Brain microvascular endothelial cell (primary cell): Measurements from ENCODE around the gene NUDT3.
A peak's percentile ranks its signal among the peaks of the same experiment; 100 is the strongest.

Experiments
- DNase-seq: peaks from one replicate; pipeline ENCODE4 v3.0.0-alpha.2; 2020
- H3K27ac ChIP-seq: fragments of 250-450 bp; sonication (Bioruptor Pico); 2 replicates; pipeline ENCODE4 v1.5.1; 2020; ENCODE audit warnings: mild to moderate bottlenecking, moderate library complexity
- H3K27me3 ChIP-seq: fragments of 250-450 bp; sonication (Bioruptor Pico); replicated peaks from 2 replicates; pipeline ENCODE4 v1.5.1; 2020; ENCODE audit warnings: mild to moderate bottlenecking
- H3K36me3 ChIP-seq: fragments of 250-450 bp; sonication (Bioruptor Pico); replicated peaks from 2 replicates; pipeline ENCODE4 v1.5.1; 2020; ENCODE audit warnings: mild to moderate bottlenecking
- H3K4me3 ChIP-seq: 2 replicates; pipeline ENCODE4 v1.5.1; 2011; ENCODE audit warnings: low read depth, mild to moderate bottlenecking, control low read depth, low read length, moderate library complexity
- in situ Hi-C: cut with HindIII; loops from 2 replicates; pipeline ENCODE4 v1.10.0; 2017; ENCODE audit warnings: low sequenced_read_pairs, low pct_ligation_motif_present
- TF ChIP-seq, protein P1 (sequence below): IDR thresholded peaks from 2 replicates; pipeline ENCODE4 v1.5.1; 2011; ENCODE audit warnings: low read depth, mild to moderate bottlenecking, moderate library complexity, low read length, control low read depth, inconsistent platforms; ENCODE audit errors: missing control alignments

The NUDT3 gene

GRCh38 chr6:34392497-34393190 is at the start of gene NUDT3:
Gene NUDT3, minus strand, starts transcription at chr6:34392669. Its CDS starts 307 bp downstream, at chr6:34392362.
- Histone ChIP-seq H3K27ac (peak within 1 kb of the TSS; percentile 51), H3K27me3 (no peaks in the 10 kb centered on the region), H3K36me3 (no peaks in the 10 kb centered on the region), H3K4me3 (peak within 1 kb of the TSS; percentile 82)
- TF ChIP-seq, protein P1, sequence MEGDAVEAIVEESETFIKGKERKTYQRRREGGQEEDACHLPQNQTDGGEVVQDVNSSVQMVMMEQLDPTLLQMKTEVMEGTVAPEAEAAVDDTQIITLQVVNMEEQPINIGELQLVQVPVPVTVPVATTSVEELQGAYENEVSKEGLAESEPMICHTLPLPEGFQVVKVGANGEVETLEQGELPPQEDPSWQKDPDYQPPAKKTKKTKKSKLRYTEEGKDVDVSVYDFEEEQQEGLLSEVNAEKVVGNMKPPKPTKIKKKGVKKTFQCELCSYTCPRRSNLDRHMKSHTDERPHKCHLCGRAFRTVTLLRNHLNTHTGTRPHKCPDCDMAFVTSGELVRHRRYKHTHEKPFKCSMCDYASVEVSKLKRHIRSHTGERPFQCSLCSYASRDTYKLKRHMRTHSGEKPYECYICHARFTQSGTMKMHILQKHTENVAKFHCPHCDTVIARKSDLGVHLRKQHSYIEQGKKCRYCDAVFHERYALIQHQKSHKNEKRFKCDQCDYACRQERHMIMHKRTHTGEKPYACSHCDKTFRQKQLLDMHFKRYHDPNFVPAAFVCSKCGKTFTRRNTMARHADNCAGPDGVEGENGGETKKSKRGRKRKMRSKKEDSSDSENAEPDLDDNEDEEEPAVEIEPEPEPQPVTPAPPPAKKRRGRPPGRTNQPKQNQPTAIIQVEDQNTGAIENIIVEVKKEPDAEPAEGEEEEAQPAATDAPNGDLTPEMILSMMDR: peak; percentile 90
- DNase-seq: peak; percentile 86
- in situ Hi-C loops: no loop called here

DNA sequence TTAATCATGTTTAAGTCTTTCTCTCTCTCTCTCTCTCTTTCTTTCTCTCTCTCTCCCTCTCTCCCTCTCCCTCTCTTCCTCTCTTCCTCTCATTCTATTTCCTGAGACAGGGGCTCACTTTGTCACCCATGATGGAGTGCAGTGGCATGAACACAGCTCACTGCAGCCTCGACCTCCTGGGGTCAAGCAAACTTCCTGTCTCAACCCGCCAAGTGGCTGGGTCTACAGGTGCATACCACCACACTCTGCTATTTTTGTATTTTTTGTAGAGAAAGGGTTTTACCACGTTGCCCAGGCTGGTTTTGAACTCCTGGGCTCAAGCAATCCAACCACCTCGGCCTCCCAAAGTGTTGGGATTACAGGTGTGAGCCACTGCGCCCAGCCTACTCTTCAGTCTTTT is 49.1 kb upstream of the NUDT3 start:
- H3K27me3 ChIP-seq: no peaks in the 10 kb centered on the region
- TF ChIP-seq, protein P1: no peak
- H3K27ac ChIP-seq: no peak overlapping the region
- H3K4me3 ChIP-seq: no peak overlapping the region
- no peaks in the 10 kb centered on the region for H3K36me3 ChIP-seq
- DNase-seq: no peak
- in situ Hi-C loops: no loop called here

DNA sequence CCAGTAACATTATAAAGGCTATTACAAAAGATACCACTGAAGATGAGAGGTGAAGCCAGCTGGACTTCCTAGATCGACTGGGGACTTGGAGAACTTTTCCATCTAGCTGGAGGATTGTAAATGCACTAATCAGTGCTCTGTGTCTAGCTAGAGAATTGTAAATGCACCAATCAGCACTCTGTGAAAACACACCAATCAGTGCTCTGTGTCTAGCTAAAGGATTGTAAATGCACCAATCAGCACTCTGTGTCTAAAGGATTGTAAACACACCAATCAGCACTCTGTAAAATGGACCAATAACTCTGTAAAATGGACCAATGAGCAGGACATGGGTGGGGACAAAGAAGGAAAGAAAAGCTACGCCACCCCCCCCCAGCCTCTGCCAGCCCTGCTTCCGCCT is 47.0 kb upstream of the NUDT3 start:
- TF ChIP-seq, protein P1: no peak
- H3K4me3 ChIP-seq: no peak overlapping the region
- H3K27ac ChIP-seq: no peak overlapping the region
- H3K36me3 ChIP-seq: no peaks in the 10 kb centered on the region
- no peak for DNase-seq
- H3K27me3 ChIP-seq: no peaks in the 10 kb centered on the region
- in situ Hi-C loops: no loop called here

GRCh38 chr6:34438705-34439104 is 46.2 kb upstream of the NUDT3 start:
- Histone ChIP-seq H3K36me3 (no peaks in the 10 kb centered on the region), H3K27ac (no peak overlapping the region), H3K4me3 (no peak overlapping the region), H3K27me3 (no peaks in the 10 kb centered on the region)
- in situ Hi-C loops: no loop called here
- TF ChIP-seq, protein P1: no peak
- DNase-seq: no peak

- Histone ChIP-seq H3K27ac (no peak overlapping the region), H3K36me3 (no peaks in the 10 kb centered on the region), H3K4me3 (no peak overlapping the region), H3K27me3 (no peaks in the 10 kb centered on the region)
- in situ Hi-C loops: no loop called here
- TF ChIP-seq, protein P1: no peak
- DNase-seq: no peak
Observed at GRCh38 chr6:34437644-34437970, 45.1 kb upstream of the NUDT3 start.
